Esophagus squamous epithelium (tissue), 5 donors: ENCODE data around the gene TAAR6. TPM values are rescaled to one million over a fixed set of nuclear protein-coding genes. Genes with fewer than 3 reads are reported as not detected.
"Not testable (repeated sequence)": the region's sequence is repeated elsewhere in the genome, so short reads cannot be mapped to it uniquely, and the experiment has no call there.

Experiments used
- DNase-seq: peaks from one replicate; lab custom pipeline; 2025; lab: John Stamatoyannopoulos, UW
- H3K27ac ChIP-seq, 4 donors: fragments of 200-600 bp; sonication (generic); one replicate each; pipeline ENCODE4 v1.5.1; 2016 to 2019; ENCODE audit warnings: mild to moderate bottlenecking in 1 of 4
- H3K27me3 ChIP-seq, 4 donors: fragments of 200-600 bp; sonication (generic); 1 replicate in 3 of 4; 2 replicates in 1 of 4; pipeline versions ENCODE4 v1.5.1 to v1.6.0; 2017 to 2021; ENCODE audit warnings: antibody characterized with exemption in 1 of 4
- H3K36me3 ChIP-seq, 3 donors: fragments of 200-600 bp; sonication (generic); one replicate each; pipeline ENCODE4 v1.5.1; 2016 to 2019
- H3K4me1 ChIP-seq, 3 donors: fragments of 200-600 bp; sonication (generic); one replicate each; pipeline ENCODE4 v1.5.1; 2017 to 2019
- H3K4me3 ChIP-seq, 4 donors: fragments of 200-600 bp; sonication (generic); 1 replicate in 3 of 4; 2 replicates in 1 of 4; pipeline ENCODE4 v1.5.1; 2016 to 2019; ENCODE audit warnings: mild to moderate bottlenecking in 2 of 4, moderate library complexity in 1 of 4
- H3K9me3 ChIP-seq, 3 donors: fragments of 200-600 bp; sonication (generic); one replicate each; pipeline ENCODE4 v1.5.1; 2016 to 2019
- CTCF ChIP-seq, 6 experiments: fragments of 450-650 bp in 4 of 6; fragments of 200-600 bp in 2 of 6; sonication (generic) in 2 of 6; IDR thresholded peaks; one replicate each; pipeline ENCODE4 v1.5.1; 2016 to 2019; ENCODE audit warnings: antibody characterized with exemption in 6 of 6, mild to moderate bottlenecking in 4 of 6, moderate library complexity in 4 of 6
- POLR2A ChIP-seq, 4 donors: fragments of 450-650 bp; IDR thresholded peaks; one replicate each; pipeline ENCODE4 v1.6.1; 2017; ENCODE audit warnings: antibody characterized with exemption in 4 of 4, mild to moderate bottlenecking in 4 of 4, moderate library complexity in 3 of 4
- WGBS, 2 donors: methylation state at CpG; one replicate each; pipeline ENCODE4 v1.1.5; 2018; 5-methylcytosine and 5-hydroxymethylcytosine counted together
- intact Hi-C: fragments of 100-400 bp; cut with DNase I; formaldehyde crosslinking; loops from one replicate; pipeline ENCODE4 v1.15.0; 2022
- total RNA-seq, 4 donors: library from RNA; depleted of rRNA; stranded (reverse); fragments of >200 nt; gene quantifications; one replicate each; pipeline ENCODE4 v1.1.0, GENCODE V29; 2016
- donor health status: DM: yes; HTN: yes; CAD: no.

The TAAR6 gene
- total RNA-seq, 4 donors from 2014 or later: not detected

- H3K9me3 ChIP-seq: no peaks in the 10 kb centered on the region
- 49 to 71% methylated on average over 6 of the region's 6 CpGs for WGBS, 2 donors
- no peak overlapping the region for H3K4me3 ChIP-seq
- peaks cover 0 to 50% (median 0%) of the 10 kb centered on the region in 4 donors for H3K27me3 ChIP-seq
- no peak for TF ChIP-seq POLR2A (IDR thresholded peaks at IDR 0.05)
- no peak for TF ChIP-seq CTCF (IDR thresholded peaks at IDR 0.05)
- no peak for DNase-seq
- H3K27ac ChIP-seq: no peak overlapping the region
- intact Hi-C loops: no loop called here
- no peaks in the 10 kb centered on the region for H3K36me3 ChIP-seq
- peaks cover 0 to 4% (median 0%) of the 10 kb centered on the region in 3 donors for H3K4me1 ChIP-seq
These were observed 42.3 kb upstream of the TAAR6 start for GRCh38 chr6:132527791-132528190.

- 15 to 23% methylated on average over 9 of the region's 9 CpGs for WGBS, 2 donors
- DNase-seq: no peak
These were observed 39.7 kb upstream of the TAAR6 start for GRCh38 chr6:132530293-132530974.

GRCh38 chr6:132534546-132534945 is 35.6 kb upstream of the TAAR6 start:
- H3K27ac ChIP-seq, H3K9me3 ChIP-seq, H3K4me1 ChIP-seq, H3K4me3 ChIP-seq, H3K36me3 ChIP-seq, DNase-seq, intact Hi-C loops: not testable (repeated sequence)
- H3K27me3 ChIP-seq: peaks cover 0 to 24% (median 0%) of the 10 kb centered on the region in 4 donors
- 64 to 76% methylated on average over 2 of the region's 2 CpGs for WGBS, 2 donors

More at GRCh38 chr6:132530293-132530974, 39.7 kb upstream of the TAAR6 start:
- intact Hi-C loops: no loop called here
- Histone ChIP-seq H3K9me3 (no peaks in the 10 kb centered on the region), H3K27ac (no peak overlapping the region), H3K4me3 (peak overlapping the region in 1 of 4 donors; percentile 38), H3K27me3 (peaks cover 0 to 39% (median 0%) of the 10 kb centered on the region in 4 donors), H3K36me3 (no peaks in the 10 kb centered on the region), H3K4me1 (peaks cover 0 to 4% (median 0%) of the 10 kb centered on the region in 3 donors)
- TF ChIP-seq POLR2A (IDR thresholded peaks at IDR 0.05) (no peak), CTCF (IDR thresholded peaks at IDR 0.05) (peak; percentile 51 to 81 (median 78))

- intact Hi-C loops: no loop called here
- Histone ChIP-seq H3K27ac (no peak overlapping the region), H3K4me1 (no peaks in the 10 kb centered on the region), H3K36me3 (no peaks in the 10 kb centered on the region), H3K9me3 (no peaks in the 10 kb centered on the region), H3K4me3 (no peak overlapping the region), H3K27me3 (peaks cover 0 to 25% (median 0%) of the 10 kb centered on the region in 4 donors)
- 53 to 85% methylated on average over 3 of the region's 3 CpGs for WGBS, 2 donors
- TF ChIP-seq POLR2A (IDR thresholded peaks at IDR 0.05): no peak
- no peak for TF ChIP-seq CTCF (IDR thresholded peaks at IDR 0.05)
- no peak for DNase-seq
These were observed 33.0 kb upstream of the TAAR6 start for GRCh38 chr6:132537145-132537544.

GRCh38 chr6:132537977-132538376 is 32.1 kb upstream of the TAAR6 start, which contains the start of gene TAAR9:
TSS of gene TAAR9 (plus strand) at chr6:132538277. CDS start at chr6:132538290, 13 bp downstream.
- no peaks in the 10 kb centered on the region for H3K9me3 ChIP-seq
- no peaks in the 10 kb centered on the region for H3K4me1 ChIP-seq
- no peak within 1 kb of the TSS for H3K27ac ChIP-seq
- H3K36me3 ChIP-seq: no peaks in the 10 kb centered on the region
- intact Hi-C loops: no loop called here
- H3K27me3 ChIP-seq: peaks cover 0 to 25% (median 0%) of the 10 kb centered on the region in 4 donors
- no peak for DNase-seq
- TF ChIP-seq POLR2A (IDR thresholded peaks at IDR 0.05): no peak
- no peak for TF ChIP-seq CTCF (IDR thresholded peaks at IDR 0.05)
- WGBS, 2 donors: 76% methylated on average over 4 of the region's 4 CpGs
- H3K4me3 ChIP-seq: no peak within 1 kb of the TSS
